B cell (primary cell): ENCODE measurements around the gene PTCD1. TPM values are rescaled to one million over a fixed set of nuclear protein-coding genes. Genes with fewer than 3 reads are reported as not detected.

ENCODE experiments used
- ATAC-seq: fragments of 200-7000 bp; cut with Tn5 transposase; one replicate; pipeline ENCODE4 v1.10.0; 2021; ENCODE audit warnings: low read depth, mild to moderate bottlenecking, moderate number of reproducible peaks, moderate library complexity
- CTCF ChIA-PET: fragments of 350-600 bp; sonication (Branson Sonifier 250); formaldehyde crosslinking; loops from one replicate; lab custom pipeline; 2021; ENCODE audit warnings: antibody characterized with exemption, inconsistent platforms; lab: Charles Lee
- POLR2A ChIA-PET: fragments of 350-600 bp; sonication (Branson Sonifier 250); formaldehyde crosslinking; loops from one replicate; lab custom pipeline; 2021; ENCODE audit warnings: antibody characterized with exemption; lab: Charles Lee
- DNase-seq: peaks from one replicate; pipeline ENCODE4 v3.0.0; 2013
- H2AFZ ChIP-seq: 2 replicates; pipeline ENCODE4 v1.6.1; 2012; ENCODE audit warnings: mild to moderate bottlenecking, low read depth, low read length; ENCODE audit not compliant: insufficient read depth, poor library complexity, severe bottlenecking
- H3K27ac ChIP-seq, 2 donors: 1 replicate in 1 of 2; 2 replicates in 1 of 2; pipeline ENCODE4 v1.5.1; 2012 to 2013; ENCODE audit warnings: low read length in 2 of 2, mild to moderate bottlenecking in 2 of 2, moderate library complexity in 1 of 2
- H3K27me3 ChIP-seq, 4 experiments: fragments of 200-600 bp in 1 of 4; sonication (generic) in 1 of 4; replicated peaks in 1 of 4; 1 replicate in 2 of 4; 2 replicates in 2 of 4; pipeline versions ENCODE4 v1.6.1 to v1.7.0; 2013 to 2016; ENCODE audit warnings: low read length in 3 of 4, mild to moderate bottlenecking in 2 of 4, mixed read lengths in 1 of 4, moderate library complexity in 1 of 4; ENCODE audit not compliant: insufficient read depth in 4 of 4, control insufficient read depth in 3 of 4; ENCODE audit errors: control extremely low read depth in 1 of 4
- H3K36me3 ChIP-seq, 2 experiments: replicated peaks in 1 of 2; 1 replicate in 1 of 2; 2 replicates in 1 of 2; pipeline versions ENCODE4 v1.6.1 to v1.7.1; 2013; ENCODE audit warnings: low read length in 1 of 2; ENCODE audit not compliant: insufficient read depth in 2 of 2, control insufficient read depth in 1 of 2; ENCODE audit errors: control extremely low read depth in 1 of 2, extremely low read depth in 1 of 2
- H3K4me1 ChIP-seq, 2 donors: fragments of 200-600 bp in 1 of 2; sonication (generic) in 1 of 2; 1 replicate in 1 of 2; 2 replicates in 1 of 2; pipeline versions ENCODE4 v1.5.1 to v1.6.1; 2013 to 2017; ENCODE audit warnings: low read length in 2 of 2; ENCODE audit not compliant: control insufficient read depth in 2 of 2, insufficient read depth in 2 of 2
- H3K4me2 ChIP-seq: replicated peaks from 2 replicates; pipeline ENCODE3; 2012; ENCODE audit warnings: mild to moderate bottlenecking, low read depth, low read length; ENCODE audit not compliant: poor library complexity, severe bottlenecking
- H3K4me3 ChIP-seq, 5 experiments: fragments of 200-600 bp in 1 of 5; sonication (generic) in 1 of 5; 1 replicate in 3 of 5; 2 replicates in 2 of 5; pipeline versions ENCODE4 v1.5.1 to v1.7.0; 2011 to 2016; ENCODE audit warnings: low read length in 4 of 5, mild to moderate bottlenecking in 4 of 5, low read depth in 2 of 5, control low read depth in 1 of 5, moderate library complexity in 1 of 5; ENCODE audit not compliant: insufficient read depth in 1 of 5; ENCODE audit errors: control extremely low read depth in 1 of 5, extremely low read depth in 1 of 5
- H3K79me2 ChIP-seq: fragments of 200-600 bp; sonication (generic); one replicate; pipeline ENCODE4 v1.6.0; 2016; ENCODE audit warnings: low read length; ENCODE audit not compliant: control insufficient read depth, insufficient read depth
- H3K9ac ChIP-seq: fragments of 200-600 bp; sonication (generic); 2 replicates; pipeline ENCODE4 v1.6.1; 2017; ENCODE audit warnings: mild to moderate bottlenecking, low read length, moderate library complexity
- H3K9me3 ChIP-seq, 3 donors: one replicate each; pipeline versions ENCODE4 v1.6.1 to v1.7.1; 2013; ENCODE audit warnings: low read length in 2 of 3; ENCODE audit not compliant: control insufficient read depth in 2 of 3, insufficient read depth in 1 of 3; ENCODE audit errors: control extremely low read depth in 1 of 3
- H4K20me1 ChIP-seq: 2 replicates; pipeline ENCODE4 v1.6.0; 2012; ENCODE audit warnings: mild to moderate bottlenecking, low read length; ENCODE audit not compliant: insufficient read depth, control insufficient read depth, poor library complexity, severe bottlenecking
- H3K27ac Mint-ChIP-seq: one replicate; pipeline ENCODE4 v1.8.0; 2021; ENCODE audit warnings: mixed read lengths
- H3K27me3 Mint-ChIP-seq: one replicate; pipeline ENCODE4 v1.8.0; 2021; ENCODE audit warnings: mixed read lengths
- H3K4me1 Mint-ChIP-seq: one replicate; pipeline ENCODE4 v1.8.0; 2021; ENCODE audit warnings: mixed read lengths
- H3K4me3 Mint-ChIP-seq: one replicate; pipeline ENCODE4 v1.8.0; 2021; ENCODE audit warnings: mixed read lengths
- H3K9me3 Mint-ChIP-seq: one replicate; pipeline ENCODE4 v1.8.0; 2022; ENCODE audit warnings: mixed read lengths; ENCODE audit not compliant: insufficient read depth
- CTCF ChIP-seq: fragments of 200-600 bp; IDR thresholded peaks from one replicate; pipeline ENCODE4 v1.8.0; 2022; ENCODE audit warnings: antibody characterized with exemption, mild to moderate bottlenecking
- EZH2 ChIP-seq: IDR thresholded peaks from 2 replicates; pipeline ENCODE4 v1.6.1; 2012; ENCODE audit warnings: borderline replicate concordance, low read depth, mild to moderate bottlenecking, moderate library complexity, low read length; ENCODE audit not compliant: insufficient read depth, poor library complexity, severe bottlenecking
- WGBS: methylation state at CpG from one replicate; pipeline ENCODE4 v1.1.5; 2013; ENCODE audit warnings: missing lambda C conversion rate; ENCODE audit not compliant: insufficient coverage; 5-methylcytosine and 5-hydroxymethylcytosine counted together
- intact Hi-C: fragments of 100-400 bp; cut with micrococcal nuclease; formaldehyde crosslinking; loops from one replicate; pipeline ENCODE4 v1.10.0; 2022
- polyA plus RNA-seq: library from polyadenylated mRNA; depleted of rRNA; stranded (reverse); fragments of >200 nt; gene quantifications from 2 replicates; pipeline ENCODE4 v1.2.3, GENCODE V29; 2012
- total RNA-seq, 2 donors: library from RNA; stranded (reverse); fragments of 120-200 nt in 1 of 2; gene quantifications; 1 replicate in 1 of 2; 2 replicates in 1 of 2; pipeline versions ENCODE4 v1.2.3 to v1.2.4, GENCODE V29; 2013 to 2022

The PTCD1 gene
- total and polyA plus RNA-seq, 2 donors (not counting 1 experiment from before 2014, with no cell fraction given): 9.7 to 14.8 TPM

- Mint-ChIP-seq H3K4me3 (no peak overlapping the region), H3K9me3 (no peaks in the 10 kb centered on the region), H3K4me1 (peaks cover 22% of the 10 kb centered on the region), H3K27ac (peak overlapping the region; percentile 53), H3K27me3 (no peaks in the 10 kb centered on the region)
- H3K4me2 ChIP-seq: no peak overlapping the region
- H3K9ac ChIP-seq: no peak overlapping the region
- peaks cover 9 to 15% of the 10 kb centered on the region in 2 donors for H3K4me1 ChIP-seq
- ChIA-PET POLR2A (no interaction called here), CTCF (interaction anchor here (1.0 kb wide), 2 partner anchors 14 to 21 kb away, joined by 3 read pairs; partner anchors contain the start of gene CPSF4)
- 96% methylated on average over 10 of the region's 11 CpGs for WGBS
- no peaks in the 10 kb centered on the region for H3K9me3 ChIP-seq
- peaks cover 0 to 48% of the 10 kb centered on the region in 2 experiments for H3K36me3 ChIP-seq
- no peaks in the 10 kb centered on the region for H3K27me3 ChIP-seq
- H3K4me3 ChIP-seq: no peak overlapping the region
- intact Hi-C loops: no loop called here
- no peak overlapping the region for H3K27ac ChIP-seq
- no peak overlapping the region for H2AFZ ChIP-seq
- DNase-seq (no peak), ATAC-seq (no peak)
- peaks cover 79% of the 10 kb centered on the region for H3K79me2 ChIP-seq
- TF ChIP-seq CTCF (no peak), EZH2 (no peak)
- peaks cover 60% of the 10 kb centered on the region for H4K20me1 ChIP-seq
Measured at GRCh38 chr7:99460651-99461050, 22.1 kb upstream of the PTCD1 start.

GRCh38 chr7:99459087-99459486 lies 20.5 kb upstream of the PTCD1 start:
- no peak overlapping the region for H3K4me3 Mint-ChIP-seq

More at GRCh38 chr7:99459087-99459486, 20.5 kb upstream of the PTCD1 start:
- Histone ChIP-seq H3K4me1 (peaks cover 0 to 3% of the 10 kb centered on the region in 2 donors), H3K4me2 (no peak overlapping the region), H3K9ac (no peak overlapping the region), H3K27ac (no peak overlapping the region), H4K20me1 (peaks cover 60% of the 10 kb centered on the region), H3K36me3 (peaks cover 0 to 50% of the 10 kb centered on the region in 2 experiments), H3K27me3 (no peaks in the 10 kb centered on the region), H3K9me3 (no peaks in the 10 kb centered on the region), H3K4me3 (no peak overlapping the region), H3K79me2 (peaks cover 67% of the 10 kb centered on the region), H2AFZ (no peak overlapping the region)
- WGBS: 91% methylated on average over 5 of the region's 8 CpGs
- no peak for DNase-seq
- no peak for TF ChIP-seq EZH2
- peak; percentile 30 for TF ChIP-seq CTCF
- ChIA-PET POLR2A (no interaction called here), CTCF (no interaction called here)
- Mint-ChIP-seq H3K9me3 (no peaks in the 10 kb centered on the region), H3K27ac (no peak overlapping the region), H3K4me1 (peaks cover 15% of the 10 kb centered on the region), H3K27me3 (no peaks in the 10 kb centered on the region)
- peak; percentile 36 for ATAC-seq
- intact Hi-C loops: no loop called here
